NCI-H524 (cell line): ENCODE results near the gene SERPINI2.

ENCODE experiments used
- DNase-seq, 2 experiments: peaks; one replicate each; lab custom pipeline; 2025; lab: John Stamatoyannopoulos, UW

SERPINI2 gene

DNA sequence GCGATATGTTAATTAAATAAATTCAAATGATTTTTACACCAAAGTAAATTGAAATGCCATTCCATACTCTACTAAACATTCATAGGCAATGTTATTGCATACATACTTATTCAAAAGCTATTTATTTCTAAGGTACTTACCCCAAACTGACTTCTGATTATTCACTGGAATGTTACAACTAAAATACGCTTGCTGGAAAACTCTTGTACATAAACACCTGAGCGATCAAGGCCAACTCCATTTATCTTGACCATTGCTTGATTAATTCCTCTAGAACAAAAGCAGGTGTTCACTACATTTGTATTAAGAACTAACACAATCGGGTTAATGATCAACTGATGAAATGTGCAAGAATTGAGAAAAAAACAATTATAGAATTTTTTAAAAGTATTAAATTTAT lies at the start of gene SERPINI2:
Gene SERPINI2, minus strand, starts transcription at position 180 of the 400 bp plus-strand sequence. CDS start 2,208 bp downstream, outside the sequence.
- no peak for DNase-seq

DNA sequence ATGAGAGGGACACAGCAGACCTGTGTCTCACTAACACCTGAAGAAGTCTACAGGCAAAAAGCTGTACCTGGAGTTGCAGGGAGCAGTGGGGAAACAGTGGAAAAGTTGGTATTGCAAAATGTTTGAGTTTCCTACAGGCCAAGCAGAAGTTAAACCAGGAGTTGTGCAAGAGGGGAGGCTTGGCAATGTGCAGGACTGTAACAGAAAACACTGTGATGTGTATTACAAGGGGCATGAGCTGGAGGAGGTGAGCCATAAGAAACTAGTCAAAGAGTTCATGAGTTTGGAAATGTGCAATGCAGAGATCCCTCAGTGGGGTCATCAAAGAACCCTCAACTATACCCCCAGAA lies 47.1 kb upstream of the SERPINI2 start:
- DNase-seq = no peak

GRCh38 chr3:167520266-167521005 lies 46.6 kb upstream of the SERPINI2 start:
- DNase-seq = no peak

DNA sequence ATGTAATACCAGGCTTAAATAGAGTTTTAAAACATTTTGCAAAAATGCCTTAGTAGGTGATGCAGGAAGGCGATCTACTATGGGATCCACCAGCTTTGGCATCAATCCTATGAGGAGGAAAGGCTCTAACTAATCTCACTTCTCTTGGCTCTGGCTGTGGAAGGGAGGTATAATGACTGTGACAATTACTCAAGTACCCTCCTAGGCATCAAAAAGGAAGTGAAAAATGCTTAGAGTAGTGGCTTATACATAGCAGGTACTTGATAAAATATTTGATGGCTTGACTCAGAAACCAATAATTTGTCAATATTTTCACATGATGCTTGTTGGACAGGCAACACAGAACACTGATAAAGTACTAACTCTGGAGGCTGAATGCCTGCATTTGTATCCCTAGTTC lies 34.1 kb upstream of the SERPINI2 start:
- DNase-seq = no peak

GRCh38 chr3:167502401-167502800 lies 28.6 kb upstream of the SERPINI2 start:
- DNase-seq = no peak

- DNase-seq = no peak
These were observed 28.1 kb upstream of the SERPINI2 start for GRCh38 chr3:167501941-167502340.

DNA sequence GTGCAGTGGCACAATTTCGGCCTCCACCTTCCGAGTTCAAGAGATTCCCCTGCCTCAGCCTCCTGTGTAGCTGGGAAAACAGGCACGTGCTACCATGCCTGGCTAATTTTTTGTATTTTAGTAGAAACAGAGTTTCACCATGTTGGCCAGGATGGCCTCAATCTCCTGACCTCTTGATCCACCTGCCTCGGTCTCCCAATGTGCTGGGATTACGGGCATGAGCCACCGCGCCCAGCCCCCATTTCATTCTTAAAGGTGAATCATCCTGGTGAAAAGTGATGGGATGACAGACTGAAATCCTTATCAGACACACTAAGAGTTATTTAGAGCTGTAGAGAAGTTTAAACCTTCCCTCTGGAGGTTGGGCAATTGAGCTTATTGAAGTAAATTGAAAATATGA lies 24.1 kb upstream of the SERPINI2 start:
- no peak for DNase-seq

DNA sequence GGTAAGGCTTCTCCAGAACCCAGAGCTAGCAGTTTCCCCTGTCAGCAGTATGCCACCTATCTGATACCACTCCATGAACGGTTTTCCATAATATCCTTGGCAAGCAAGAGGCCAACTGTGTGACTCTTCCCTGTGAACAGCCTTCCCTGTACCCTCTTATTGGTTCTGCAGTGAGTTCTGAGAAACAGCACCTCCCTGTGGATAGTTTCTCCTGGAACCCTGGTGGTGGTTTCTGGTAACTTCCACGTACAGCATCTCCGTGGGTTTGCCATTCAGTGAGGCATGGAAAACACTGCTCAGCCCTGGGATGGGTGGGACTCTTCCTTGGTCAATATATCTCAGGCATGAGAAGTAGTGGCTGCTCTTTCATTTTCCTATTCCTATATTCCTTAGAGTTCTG lies 19.4 kb upstream of the SERPINI2 start:
- DNase-seq = no peak

DNA sequence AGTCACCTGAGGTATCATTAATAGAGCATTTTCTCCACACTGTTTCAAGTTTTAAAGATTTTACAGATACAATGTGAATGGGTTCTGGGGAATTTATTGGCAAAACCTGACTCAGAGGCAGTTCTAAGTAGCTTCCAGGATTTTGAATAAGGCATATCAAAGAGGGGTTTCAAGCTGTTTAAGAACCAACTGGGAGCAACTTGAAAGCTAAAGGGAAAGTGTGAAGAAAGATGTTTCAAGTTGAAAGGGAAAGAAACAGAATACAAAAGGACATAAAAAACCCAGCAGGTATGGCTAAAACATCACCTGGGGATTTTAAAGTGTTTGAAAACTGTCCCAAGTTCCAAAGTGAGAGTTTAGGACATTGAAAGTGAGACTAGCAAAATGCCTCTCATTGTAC lies 17.8 kb upstream of the SERPINI2 start:
- no peak for DNase-seq

DNA sequence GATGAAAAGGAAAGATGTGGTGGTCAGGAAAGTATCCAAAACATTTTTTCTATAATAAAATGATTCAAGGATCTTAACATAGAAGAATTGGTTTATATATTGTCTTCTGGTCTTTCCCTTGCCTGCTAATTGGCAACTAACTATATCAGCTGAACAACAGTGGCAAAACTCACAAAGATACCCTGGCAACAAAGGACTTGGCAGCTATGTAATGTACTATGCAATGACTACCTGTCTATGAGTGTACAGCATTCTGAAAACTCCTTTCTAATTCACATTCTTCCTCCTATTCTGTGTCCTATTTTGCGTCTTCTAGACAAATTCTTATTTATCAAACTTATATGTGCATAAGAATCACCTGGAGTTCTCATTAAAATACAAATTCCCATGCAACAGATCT lies 15.7 kb upstream of the SERPINI2 start:
- DNase-seq = no peak

DNA sequence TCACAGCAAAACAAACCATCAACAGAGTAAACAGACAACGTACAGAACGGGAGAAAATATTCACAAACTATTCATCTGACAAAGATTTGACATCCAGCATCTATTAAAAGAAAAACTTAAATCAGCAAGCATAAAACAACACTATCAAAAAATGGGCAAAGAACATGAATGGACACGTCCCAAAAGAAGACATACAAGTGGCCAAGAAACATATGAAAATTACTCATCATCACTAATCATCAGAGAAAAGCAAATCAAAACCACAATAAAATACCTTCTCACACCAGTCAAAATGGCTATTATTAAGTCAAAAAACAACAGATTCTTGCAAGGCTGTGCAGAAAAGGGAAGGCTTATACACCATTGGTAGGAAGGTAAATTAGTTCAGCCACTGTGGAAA lies 13.7 kb upstream of the SERPINI2 start:
- DNase-seq = no peak

GRCh38 chr3:167484551-167484950 lies 10.7 kb upstream of the SERPINI2 start:
- no peak for DNase-seq

DNA sequence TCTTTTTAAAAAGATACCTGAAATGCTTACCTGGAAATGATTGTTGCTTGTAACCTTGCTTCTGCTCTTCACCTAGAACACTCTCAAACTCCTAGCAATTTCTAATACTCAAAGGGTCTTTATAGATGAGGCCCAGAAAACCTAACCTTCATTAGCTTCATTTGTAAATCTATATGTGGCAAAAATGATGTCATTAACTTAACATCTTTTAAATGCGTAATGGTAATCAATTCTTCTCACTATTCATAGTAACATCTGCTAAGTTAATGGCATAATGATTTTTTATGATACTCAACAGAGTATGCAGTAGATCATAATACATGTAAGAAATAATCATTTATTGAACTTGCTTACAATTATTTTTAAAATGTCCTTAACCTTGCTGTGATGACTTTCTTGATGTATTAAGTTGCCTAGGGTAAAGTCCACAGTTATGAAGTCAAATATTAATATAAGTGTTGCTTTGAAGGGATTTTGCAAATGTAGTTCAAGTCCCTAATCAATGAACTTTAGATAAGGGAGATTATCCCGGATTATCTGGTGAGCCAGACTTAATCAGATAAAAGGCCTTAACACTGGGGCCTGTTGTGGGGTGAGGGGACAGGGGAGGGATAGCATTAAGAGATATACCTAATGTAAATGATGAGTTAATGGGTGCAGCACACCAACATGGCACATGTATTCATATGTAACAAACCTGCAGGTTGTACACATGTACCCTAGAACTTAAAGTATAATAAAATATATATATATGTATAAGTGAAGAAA lies 10.1 kb upstream of the SERPINI2 start:
- DNase-seq = no peak

DNA sequence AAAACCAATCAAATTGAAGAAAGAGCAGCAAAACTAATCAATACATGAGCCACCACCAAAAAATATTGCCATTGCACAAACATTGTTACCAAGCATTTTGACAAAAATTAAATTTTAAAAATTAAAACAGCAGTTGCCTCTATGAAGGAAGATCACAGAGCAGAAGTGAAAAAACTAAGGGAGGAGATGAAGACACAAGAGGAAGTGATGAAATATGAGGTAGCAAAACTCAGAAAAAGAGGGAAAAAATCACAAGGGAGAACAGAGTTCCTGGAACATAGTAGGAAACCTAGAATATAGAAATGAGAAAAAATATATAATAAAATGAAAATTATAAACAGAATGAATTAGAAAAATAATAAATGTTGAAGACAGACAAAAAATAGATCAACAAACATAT lies 7.3 kb upstream of the SERPINI2 start:
- DNase-seq = no peak

DNA sequence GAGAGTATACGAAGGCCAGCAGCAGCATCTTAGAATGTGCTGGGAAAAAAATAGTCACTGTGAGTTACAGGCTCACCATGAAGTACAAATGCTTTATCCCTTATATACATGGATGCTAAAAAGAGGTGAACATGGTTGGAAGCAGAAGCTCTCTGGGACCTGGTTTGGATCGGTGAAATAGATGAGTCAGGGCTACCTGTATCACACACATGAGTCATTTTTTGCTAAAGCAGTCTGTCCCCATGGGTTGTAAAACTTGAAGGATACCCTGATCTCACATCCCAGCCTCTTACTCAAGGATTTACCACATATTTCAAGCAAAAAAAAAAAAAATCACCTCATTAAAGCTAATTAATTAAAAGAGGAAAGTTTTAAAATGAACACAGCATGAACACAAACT lies 6.9 kb upstream of the SERPINI2 start:
- no peak for DNase-seq

DNA sequence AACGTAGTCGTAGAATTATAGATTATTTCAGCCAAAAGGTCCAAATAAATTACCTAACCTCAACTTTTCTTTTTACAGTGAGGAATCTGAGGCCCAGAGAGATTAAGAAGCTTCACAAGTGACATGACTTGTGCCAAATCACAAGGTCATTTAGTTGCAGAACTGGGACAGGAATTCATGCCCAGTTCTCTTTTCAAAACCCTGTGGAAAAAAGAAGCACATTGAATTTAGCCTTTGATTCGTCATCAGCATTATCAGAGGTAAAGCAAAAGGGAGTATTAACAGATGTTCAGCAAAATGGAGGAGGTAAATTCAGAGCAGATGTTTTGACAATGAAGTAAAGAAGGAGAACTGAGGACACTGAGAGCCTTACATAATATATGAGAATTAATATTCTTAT lies 4.5 kb downstream of the SERPINI2 start:
- DNase-seq = no peak

DNA sequence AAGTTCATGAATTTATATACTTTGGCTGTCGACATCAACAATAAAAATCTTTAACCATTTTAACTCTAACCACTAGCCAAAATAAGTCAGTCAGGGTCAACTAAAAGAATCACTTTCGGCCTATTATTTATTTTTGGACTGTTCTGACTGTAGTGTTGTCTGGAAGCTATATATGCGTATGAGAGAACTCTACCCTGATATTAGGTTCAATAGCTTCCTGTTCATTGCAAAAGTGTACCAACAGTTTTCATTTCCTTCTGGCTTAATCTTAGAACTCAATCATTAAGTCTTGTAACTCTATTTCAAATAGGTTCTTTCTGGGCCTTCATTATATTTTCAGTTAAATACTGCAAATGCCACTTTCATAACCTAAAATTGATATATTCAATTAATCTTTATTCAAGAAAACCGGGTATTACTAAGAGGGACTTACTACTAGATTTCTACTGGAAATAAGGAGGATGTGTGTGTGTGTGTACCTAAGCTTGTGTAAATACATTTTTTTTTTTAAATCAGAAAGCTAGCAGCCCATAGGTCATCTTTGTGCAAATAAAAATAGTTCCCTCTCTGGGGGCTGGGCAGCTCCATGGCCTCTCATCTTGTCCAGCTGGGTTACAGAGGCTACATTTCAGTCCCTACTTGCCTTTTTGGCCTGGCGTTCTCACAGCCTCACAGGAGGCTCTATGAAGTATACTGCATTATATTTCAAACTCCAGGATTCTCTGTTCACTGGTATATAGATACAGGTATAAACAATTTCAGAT lies 5.8 kb downstream of the SERPINI2 start:
- no peak for DNase-seq

DNA sequence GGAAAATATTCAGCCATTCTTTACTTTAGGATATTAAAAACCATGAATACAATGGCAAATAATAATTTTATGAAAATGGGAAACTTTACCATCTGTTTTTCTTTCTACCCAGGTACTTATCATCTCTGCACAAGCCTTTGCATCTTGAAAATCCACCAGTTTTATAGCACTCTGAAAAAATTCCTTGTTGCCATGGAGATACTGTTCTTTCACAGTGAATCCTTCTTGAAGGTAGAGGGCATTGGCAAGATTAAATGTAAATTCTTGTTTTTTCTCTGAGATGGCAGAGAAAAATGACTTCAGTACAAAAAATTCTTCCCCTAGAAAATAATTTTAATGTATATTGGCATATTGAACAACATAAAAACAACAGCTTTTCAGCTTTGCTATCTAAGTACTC lies 6.9 kb downstream of the SERPINI2 start:
- DNase-seq = peak; percentile 17 to 37

DNA sequence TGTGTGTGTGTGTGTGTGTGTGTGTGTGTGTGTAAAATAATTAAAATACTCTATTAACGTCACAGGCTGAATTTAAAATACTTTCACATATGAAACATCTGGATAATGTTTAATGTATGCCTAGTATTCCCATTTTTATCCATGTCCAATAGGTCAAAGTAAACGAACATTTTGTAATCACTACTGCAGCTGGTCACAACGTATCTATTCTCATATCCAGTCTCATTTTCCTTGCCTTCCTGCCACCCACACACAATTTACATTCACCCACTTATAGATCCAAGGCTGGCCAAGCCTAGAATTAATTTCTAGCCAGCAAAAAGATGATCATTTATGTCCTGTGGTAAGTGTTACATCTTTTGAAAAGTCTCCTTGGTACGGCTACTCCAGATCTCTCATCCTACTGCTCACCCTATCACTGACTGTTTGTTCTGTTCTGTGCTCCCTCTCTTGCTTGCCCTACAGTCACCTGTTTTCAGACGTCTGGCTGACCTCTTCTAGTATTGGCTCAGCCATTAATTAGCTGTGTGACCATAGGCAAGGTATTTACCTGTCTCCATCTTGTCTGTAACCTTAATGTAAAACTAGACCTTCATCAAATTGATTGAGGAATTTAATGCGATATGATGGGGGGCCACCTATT lies 17.6 kb downstream of the SERPINI2 start:
- no peak for DNase-seq

GRCh38 chr3:167453815-167454214 lies 20.0 kb downstream of the SERPINI2 start:
- no peak for DNase-seq

DNA sequence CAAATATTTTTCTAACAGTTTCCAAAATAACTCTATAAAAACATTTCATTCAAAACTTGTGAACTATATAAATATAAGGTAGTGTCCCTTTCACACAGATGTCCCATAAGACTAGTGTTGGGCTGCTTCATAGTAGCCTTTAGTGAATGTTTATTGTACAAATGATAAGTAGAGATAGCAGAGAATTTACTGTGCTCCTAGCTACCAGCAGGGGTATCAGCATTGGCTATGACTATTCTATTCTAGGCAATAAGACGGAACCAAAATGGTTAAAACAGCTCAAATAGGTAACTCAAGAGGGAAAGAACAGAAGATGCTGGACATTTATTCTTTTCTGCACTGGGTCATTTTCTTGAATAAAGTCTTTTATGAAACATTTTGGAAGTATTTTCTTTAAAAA lies 22.6 kb downstream of the SERPINI2 start:
- DNase-seq = no peak

- peak in 1 of 2 experiments; percentile 28 for DNase-seq
These were observed 23.2 kb downstream of the SERPINI2 start for GRCh38 chr3:167450675-167451074.
